K562 (cell line): ENCODE results near the gene KIF25. TPM values are rescaled to one million over a fixed set of nuclear protein-coding genes. Genes with fewer than 3 reads are reported as not detected.

Experiments used
- ATAC-seq: fragments of 200-7000 bp; cut with Tn5 transposase; 3 replicates; pipeline ENCODE4 v1.9.1; 2020; ENCODE audit warnings: moderate library complexity
- BruUV-seq: library from RNA; stranded (reverse); fragments of 400-500 nt; replicated peaks from 2 replicates; lab custom pipeline; 2021; lab: Mats Ljungman, UMichigan
- CTCF ChIA-PET: fragments of 300-600 bp; formaldehyde crosslinking; extraction: SDS; loops from one replicate; lab custom pipeline; 2021; ENCODE audit warnings: low intra/inter-chr PET ratio; lab: Yijun Ruan, JAX
- POLR2A ChIA-PET: fragments of 300-600, 350-650 bp; sonication (Branson Sonifier 250); formaldehyde crosslinking; extraction: SDS; loops from one replicate; lab custom pipeline; 2021; ENCODE audit warnings: antibody characterized with exemption, inconsistent platforms; lab: Yijun Ruan, JAX
- DNase-seq, 4 experiments: peaks; one replicate each; pipeline versions ENCODE4 v3.0.0 to v3.0.0-alpha.2; 2011 to 2018; ENCODE audit warnings: low spot score in 3 of 4, mixed read lengths in 3 of 4; ENCODE audit errors: extremely low read depth in 1 of 4
- FAIRE-seq: peaks from 2 replicates; lab custom pipeline; 2011; peaks lifted over from hg19 to GRCh38; lab: Jason Lieb, UNC
- H2AFZ ChIP-seq: 2 replicates; pipeline ENCODE4 v1.6.0; 2011; ENCODE audit warnings: low read depth, low read length, control low read depth, inconsistent platforms
- H3K27ac ChIP-seq: fragments of 200-600 bp; 3 replicates; pipeline ENCODE4 v1.8.0; 2011; ENCODE audit warnings: low read depth, mild to moderate bottlenecking, control low read depth, inconsistent platforms, low read length, moderate library complexity, mixed read lengths; ENCODE audit errors: extremely low read depth
- H3K27me3 ChIP-seq, 2 experiments: fragments of 300-600 bp in 1 of 2; 2 replicates in 1 of 2; 3 replicates in 1 of 2; pipeline versions ENCODE4 v1.6.0 to v1.8.0; 2011; ENCODE audit warnings: inconsistent platforms in 2 of 2, low read length in 2 of 2, mild to moderate bottlenecking in 1 of 2, mixed read lengths in 1 of 2, moderate library complexity in 1 of 2; ENCODE audit not compliant: control insufficient read depth in 2 of 2, insufficient read depth in 2 of 2
- H3K36me3 ChIP-seq: fragments of 300-600 bp; 3 replicates; pipeline ENCODE4 v1.8.0; 2011; ENCODE audit warnings: mild to moderate bottlenecking, low read length, inconsistent platforms; ENCODE audit not compliant: control insufficient read depth, insufficient read depth
- H3K4me1 ChIP-seq, 2 experiments: fragments of 200-600 bp in 1 of 2; replicated peaks in 1 of 2; 2 replicates in 1 of 2; 3 replicates in 1 of 2; pipeline versions ENCODE4 v1.5.1 to v1.8.0; 2011; ENCODE audit warnings: inconsistent platforms in 2 of 2, low read length in 2 of 2, mild to moderate bottlenecking in 1 of 2, mixed read lengths in 1 of 2, moderate library complexity in 1 of 2; ENCODE audit not compliant: control insufficient read depth in 2 of 2, insufficient read depth in 2 of 2
- H3K4me2 ChIP-seq: 2 replicates; pipeline ENCODE4 v1.6.1; 2011; ENCODE audit warnings: low read length, control low read depth, inconsistent platforms, mixed read lengths; ENCODE audit not compliant: insufficient read depth
- H3K4me3 ChIP-seq: fragments of 200-600 bp; sonication (generic), shearing (Covaris generic); 2 replicates; pipeline ENCODE4 v1.5.1; 2016; ENCODE audit warnings: control low read depth, inconsistent platforms
- H3K79me2 ChIP-seq: fragments of 200-600 bp; 3 replicates; pipeline ENCODE4 v1.8.0; 2011; ENCODE audit warnings: low read length, inconsistent platforms; ENCODE audit not compliant: control insufficient read depth, insufficient read depth
- H3K9ac ChIP-seq, 2 experiments: 2 replicates each; pipeline versions ENCODE4 v1.6.0 to v1.6.1; 2011; ENCODE audit warnings: low read depth in 2 of 2, low read length in 2 of 2, control low read depth in 1 of 2, inconsistent platforms in 1 of 2, mild to moderate bottlenecking in 1 of 2, mixed read lengths in 1 of 2; ENCODE audit not compliant: insufficient read depth in 1 of 2
- H3K9me1 ChIP-seq: one replicate; pipeline ENCODE4 v1.6.0; 2011; ENCODE audit warnings: inconsistent platforms, mild to moderate bottlenecking, low read length, moderate library complexity; ENCODE audit not compliant: control insufficient read depth, insufficient read depth
- H3K9me3 ChIP-seq: replicated peaks from 2 replicates; pipeline ENCODE4 v1.5.1; 2011; ENCODE audit warnings: low read depth, low read length, inconsistent platforms; ENCODE audit not compliant: control insufficient read depth, insufficient read depth
- H4K20me1 ChIP-seq: replicated peaks from 2 replicates; pipeline ENCODE4 v1.6.1; 2011; ENCODE audit warnings: low read length, inconsistent platforms, mixed read lengths; ENCODE audit not compliant: control insufficient read depth, insufficient read depth
- EP300 ChIP-seq: IDR thresholded peaks from 2 replicates; pipeline ENCODE4 v1.6.1; 2012; ENCODE audit warnings: low read length, improper control_type of control experiment
- HDAC6 ChIP-seq: IDR thresholded peaks from 2 replicates; pipeline ENCODE4 v1.6.1; 2012; ENCODE audit warnings: low read depth, mild to moderate bottlenecking, control low read depth, inconsistent platforms, low read length, moderate library complexity
- HEY1 ChIP-seq: fragments of 250-450 bp; sonication (Bioruptor Pico); IDR thresholded peaks from 2 replicates; pipeline ENCODE4 v1.5.0; 2020; ENCODE audit warnings: mild to moderate bottlenecking, moderate library complexity, borderline replicate concordance
- HOMEZ ChIP-seq: fragments of 250-450 bp; sonication (Bioruptor Pico); IDR thresholded peaks from 2 replicates; pipeline ENCODE4 v1.4.0; 2020; ENCODE audit warnings: mild to moderate bottlenecking, moderate library complexity
- HOXB6 ChIP-seq: fragments of 250-450 bp; sonication (Bioruptor Pico); IDR thresholded peaks from 2 replicates; pipeline ENCODE4 v1.5.1; 2022; ENCODE audit warnings: mild to moderate bottlenecking, borderline replicate concordance
- KLF10 ChIP-seq: fragments of 250-450 bp; sonication (Bioruptor Pico); IDR thresholded peaks from 2 replicates; pipeline ENCODE4 v1.6.1; 2021; ENCODE audit warnings: matching md5 sums
- RCOR1 ChIP-seq, 2 experiments: IDR thresholded peaks; 2 replicates each; pipeline ENCODE4 v1.6.1; 2012; ENCODE audit warnings: low read depth in 2 of 2, low read length in 2 of 2, borderline replicate concordance in 1 of 2, improper control_type of control experiment in 1 of 2
- SRSF1 ChIP-seq: fragments of 200-400 bp; formaldehyde crosslinking; IDR thresholded peaks from 2 replicates; pipeline ENCODE4 v1.6.1; 2017; ENCODE audit warnings: mild to moderate bottlenecking, low read depth, low read length, moderate library complexity
- USF1 ChIP-seq: sonication (generic); formaldehyde crosslinking; IDR thresholded peaks from 2 replicates; pipeline ENCODE4 v1.9.0; 2022; ENCODE audit warnings: mild to moderate bottlenecking, missing genetic modification reagents
- ZC3H11A ChIP-seq: IDR thresholded peaks from 2 replicates; pipeline ENCODE4 v1.6.1; 2012; ENCODE audit warnings: low read depth, low read length, improper control_type of control experiment
- ZNF212 ChIP-seq: fragments of 450-650 bp; formaldehyde crosslinking; IDR thresholded peaks from 2 replicates; pipeline ENCODE4 v1.4.0; 2020; ENCODE audit warnings: mild to moderate bottlenecking
- ZNF445 ChIP-seq: fragments of 250-450 bp; sonication (Bioruptor Pico); IDR thresholded peaks from 2 replicates; pipeline ENCODE4 v1.4.0; 2020; ENCODE audit warnings: low read depth, mild to moderate bottlenecking, moderate library complexity
- WGBS: fragments of 100-300 bp; shearing (Covaris generic); methylation state at CpG from one replicate; pipeline ENCODE4 v1.1.6; 2016; ENCODE audit warnings: low coverage, mixed read lengths; ENCODE audit not compliant: insufficient coverage; ENCODE audit errors: missing lambda C conversion rate; 5-methylcytosine and 5-hydroxymethylcytosine counted together
- in situ Hi-C: fragments of 300-500 bp; cut with MboI; formaldehyde crosslinking; loops from 4 replicates; pipeline ENCODE4 v1.15.0; 2018; ENCODE audit warnings: inconsistent platforms, mixed read lengths
- intact Hi-C: fragments of 100-400 bp; cut with micrococcal nuclease; formaldehyde crosslinking; loops from 2 replicates; pipeline ENCODE4 v1.14.2; 2022
- polyA plus RNA-seq, 8 experiments: library from polyadenylated mRNA; depleted of rRNA in 4 of 8; stranded (reverse) in 5 of 8; unstranded in 3 of 8; fragments of >200 nt; fragmentation: Nextera tagmentation in 2 of 8; fragmentation: Illumina TruSeq in 1 of 8; extraction: Ambion mirVana in 2 of 8; extraction: Trizol in 1 of 8; gene quantifications; 2 replicates each; pipeline versions ENCODE4 v1.2.1 to v1.2.3, GENCODE V29; 2011 to 2014; ENCODE audit warnings: inconsistent platforms in 1 of 8, missing spikeins in 1 of 8
- total RNA-seq, 7 experiments: library from RNA; depleted of rRNA in 6 of 7; stranded (reverse); fragments of >200 nt in 6 of 7; fragmentation: Illumina TruSeq in 2 of 7; extraction: Trizol in 2 of 7; gene quantifications; 2 replicates each; pipeline versions ENCODE4 v1.2.1 to v1.2.3, GENCODE V29; 2011 to 2021; ENCODE audit warnings: low replicate concordance in 1 of 7
- TF ChIP-seq, protein P1 (sequence below): fragments of 450-650 bp; IDR thresholded peaks from 2 replicates; pipeline ENCODE4 v1.6.1; 2016; ENCODE audit warnings: missing biosample characterization, missing genetic modification characterization
- TF ChIP-seq, protein P2 (sequence below): sonication (generic); formaldehyde crosslinking; IDR thresholded peaks from 2 replicates; pipeline ENCODE4 v1.8.0; 2022; ENCODE audit warnings: mild to moderate bottlenecking, missing genetic modification reagents

The KIF25 gene
- total and polyA plus RNA-seq, 9 of the 15 experiments (the other 6 are each of a cell fraction or from before 2014, with no cell fraction given) = 0.04 to 0.49 (median 0.23) TPM; not detected in 5

DNA sequence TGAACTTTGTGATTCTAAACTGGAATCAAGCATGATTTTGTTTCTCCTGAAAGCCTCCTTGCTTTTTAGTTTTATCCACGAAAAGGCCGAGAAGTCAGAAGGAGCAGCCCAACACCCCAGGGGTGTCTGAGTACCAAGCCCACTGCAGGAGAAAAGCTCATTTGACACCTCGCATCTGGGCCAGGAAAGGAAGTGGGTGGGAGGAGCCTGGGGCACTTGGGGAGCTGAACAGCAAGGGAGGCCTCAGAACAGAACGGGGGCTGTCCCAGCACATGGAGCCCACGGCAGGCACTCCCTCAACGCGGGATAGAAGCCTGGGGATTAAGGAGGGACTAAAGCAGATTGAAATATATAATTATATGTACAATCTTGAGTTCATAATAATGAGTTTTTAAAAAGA, 6.6 kb downstream of the KIF25 start:
- Histone ChIP-seq H3K9me3 (no peaks in the 10 kb centered on the region), H3K4me1 (no peaks in the 10 kb centered on the region), H3K79me2 (no peaks in the 10 kb centered on the region), H3K9me1 (no peaks in the 10 kb centered on the region), H2AFZ (no peak overlapping the region), H3K27me3 (peaks cover 14 to 54% of the 10 kb centered on the region in 2 experiments; a peak in 4 of 5 replicates), H3K9ac (no peak overlapping the region), H3K27ac (no peak overlapping the region), H3K4me3 (no peak overlapping the region), H4K20me1 (no peaks in the 10 kb centered on the region; the same call in 1 of the 2 replicates), H3K4me2 (no peak overlapping the region), H3K36me3 (no peaks in the 10 kb centered on the region)
- ATAC-seq (no peak), FAIRE-seq (no peak), DNase-seq (no peak)
- BruUV-seq = no TSS peak
- CTCF ChIA-PET = no interaction called here
- intact Hi-C loops (no loop called here), in situ Hi-C loops (no loop called here)
- whole genome bisulfite sequencing = 0% methylated on average over 7 of the region's 7 CpGs
- POLR2A ChIA-PET = no interaction called here
- TF ChIP-seq HOMEZ (CRISPR knock-in tag) = no peak
- no peak for TF ChIP-seq ZC3H11A
- TF ChIP-seq SRSF1 = no peak
- no peak for TF ChIP-seq KLF10
- TF ChIP-seq USF1 = no peak
- no peak for TF ChIP-seq EP300
- no peak for TF ChIP-seq HOXB6 (CRISPR knock-in tag)
- TF ChIP-seq HEY1 = no peak
- TF ChIP-seq, protein P1, sequence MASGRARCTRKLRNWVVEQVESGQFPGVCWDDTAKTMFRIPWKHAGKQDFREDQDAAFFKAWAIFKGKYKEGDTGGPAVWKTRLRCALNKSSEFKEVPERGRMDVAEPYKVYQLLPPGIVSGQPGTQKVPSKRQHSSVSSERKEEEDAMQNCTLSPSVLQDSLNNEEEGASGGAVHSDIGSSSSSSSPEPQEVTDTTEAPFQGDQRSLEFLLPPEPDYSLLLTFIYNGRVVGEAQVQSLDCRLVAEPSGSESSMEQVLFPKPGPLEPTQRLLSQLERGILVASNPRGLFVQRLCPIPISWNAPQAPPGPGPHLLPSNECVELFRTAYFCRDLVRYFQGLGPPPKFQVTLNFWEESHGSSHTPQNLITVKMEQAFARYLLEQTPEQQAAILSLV (tag) = no peak
- no peak for TF ChIP-seq RCOR1 (IDR thresholded peaks at IDR 0.05; ENCODE audit: borderline replicate concordance in 1 of 2, low read depth in 2 of 2, low read length in 2 of 2)
- no peak for TF ChIP-seq ZNF212 (CRISPR knock-in tag)
- TF ChIP-seq, protein P2, sequence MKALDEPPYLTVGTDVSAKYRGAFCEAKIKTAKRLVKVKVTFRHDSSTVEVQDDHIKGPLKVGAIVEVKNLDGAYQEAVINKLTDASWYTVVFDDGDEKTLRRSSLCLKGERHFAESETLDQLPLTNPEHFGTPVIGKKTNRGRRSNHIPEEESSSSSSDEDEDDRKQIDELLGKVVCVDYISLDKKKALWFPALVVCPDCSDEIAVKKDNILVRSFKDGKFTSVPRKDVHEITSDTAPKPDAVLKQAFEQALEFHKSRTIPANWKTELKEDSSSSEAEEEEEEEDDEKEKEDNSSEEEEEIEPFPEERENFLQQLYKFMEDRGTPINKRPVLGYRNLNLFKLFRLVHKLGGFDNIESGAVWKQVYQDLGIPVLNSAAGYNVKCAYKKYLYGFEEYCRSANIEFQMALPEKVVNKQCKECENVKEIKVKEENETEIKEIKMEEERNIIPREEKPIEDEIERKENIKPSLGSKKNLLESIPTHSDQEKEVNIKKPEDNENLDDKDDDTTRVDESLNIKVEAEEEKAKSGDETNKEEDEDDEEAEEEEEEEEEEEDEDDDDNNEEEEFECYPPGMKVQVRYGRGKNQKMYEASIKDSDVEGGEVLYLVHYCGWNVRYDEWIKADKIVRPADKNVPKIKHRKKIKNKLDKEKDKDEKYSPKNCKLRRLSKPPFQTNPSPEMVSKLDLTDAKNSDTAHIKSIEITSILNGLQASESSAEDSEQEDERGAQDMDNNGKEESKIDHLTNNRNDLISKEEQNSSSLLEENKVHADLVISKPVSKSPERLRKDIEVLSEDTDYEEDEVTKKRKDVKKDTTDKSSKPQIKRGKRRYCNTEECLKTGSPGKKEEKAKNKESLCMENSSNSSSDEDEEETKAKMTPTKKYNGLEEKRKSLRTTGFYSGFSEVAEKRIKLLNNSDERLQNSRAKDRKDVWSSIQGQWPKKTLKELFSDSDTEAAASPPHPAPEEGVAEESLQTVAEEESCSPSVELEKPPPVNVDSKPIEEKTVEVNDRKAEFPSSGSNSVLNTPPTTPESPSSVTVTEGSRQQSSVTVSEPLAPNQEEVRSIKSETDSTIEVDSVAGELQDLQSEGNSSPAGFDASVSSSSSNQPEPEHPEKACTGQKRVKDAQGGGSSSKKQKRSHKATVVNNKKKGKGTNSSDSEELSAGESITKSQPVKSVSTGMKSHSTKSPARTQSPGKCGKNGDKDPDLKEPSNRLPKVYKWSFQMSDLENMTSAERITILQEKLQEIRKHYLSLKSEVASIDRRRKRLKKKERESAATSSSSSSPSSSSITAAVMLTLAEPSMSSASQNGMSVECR (CRISPR knock-in tag) = no peak
- no peak for TF ChIP-seq HDAC6
- no peak for TF ChIP-seq ZNF445 (CRISPR knock-in tag)
